IMR-90 (cell line): ENCODE results near the gene RNF141.

ENCODE experiments used
- MAZ ChIP-seq: IDR thresholded peaks from 2 replicates; pipeline ENCODE4 v1.6.1; 2012; ENCODE audit warnings: low read depth, mild to moderate bottlenecking, low read length, improper control_type of control experiment, moderate library complexity, borderline replicate concordance
- RAD21 ChIP-seq: IDR thresholded peaks from 2 replicates; pipeline ENCODE4 v1.6.1; 2012; ENCODE audit warnings: low read length, improper control_type of control experiment
- TF ChIP-seq, protein P1 (sequence below): conservative IDR thresholded peaks from 2 replicates; pipeline ENCODE4 v1.5.1; 2012; ENCODE audit warnings: mild to moderate bottlenecking, low read depth, low read length, improper control_type of control experiment

DNA sequence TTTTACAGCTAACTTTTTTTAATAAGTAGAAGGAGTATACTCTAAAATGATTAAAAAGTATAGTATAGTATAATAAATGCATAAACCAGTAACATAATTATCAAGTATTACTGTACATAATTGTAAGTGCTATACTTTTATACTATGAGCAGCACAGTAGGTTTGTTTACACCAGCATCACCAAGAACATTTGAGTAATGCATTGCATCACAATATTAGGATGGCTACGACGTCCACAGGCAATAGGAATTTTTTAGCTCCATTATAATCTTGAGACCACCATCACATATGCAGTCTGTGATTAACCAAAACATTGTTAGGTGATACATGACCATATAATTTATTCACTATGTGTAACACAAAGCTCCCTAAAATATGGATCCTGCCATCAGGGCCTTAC, 20.4 kb downstream of the RNF141 start:
- TF ChIP-seq, protein P1, sequence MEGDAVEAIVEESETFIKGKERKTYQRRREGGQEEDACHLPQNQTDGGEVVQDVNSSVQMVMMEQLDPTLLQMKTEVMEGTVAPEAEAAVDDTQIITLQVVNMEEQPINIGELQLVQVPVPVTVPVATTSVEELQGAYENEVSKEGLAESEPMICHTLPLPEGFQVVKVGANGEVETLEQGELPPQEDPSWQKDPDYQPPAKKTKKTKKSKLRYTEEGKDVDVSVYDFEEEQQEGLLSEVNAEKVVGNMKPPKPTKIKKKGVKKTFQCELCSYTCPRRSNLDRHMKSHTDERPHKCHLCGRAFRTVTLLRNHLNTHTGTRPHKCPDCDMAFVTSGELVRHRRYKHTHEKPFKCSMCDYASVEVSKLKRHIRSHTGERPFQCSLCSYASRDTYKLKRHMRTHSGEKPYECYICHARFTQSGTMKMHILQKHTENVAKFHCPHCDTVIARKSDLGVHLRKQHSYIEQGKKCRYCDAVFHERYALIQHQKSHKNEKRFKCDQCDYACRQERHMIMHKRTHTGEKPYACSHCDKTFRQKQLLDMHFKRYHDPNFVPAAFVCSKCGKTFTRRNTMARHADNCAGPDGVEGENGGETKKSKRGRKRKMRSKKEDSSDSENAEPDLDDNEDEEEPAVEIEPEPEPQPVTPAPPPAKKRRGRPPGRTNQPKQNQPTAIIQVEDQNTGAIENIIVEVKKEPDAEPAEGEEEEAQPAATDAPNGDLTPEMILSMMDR = no peak
- TF ChIP-seq RAD21 = no peak
- no peak for TF ChIP-seq MAZ
